ENCODE measurements around the gene EHD2. TPM values are rescaled to one million over a fixed set of nuclear protein-coding genes. Genes with fewer than 3 reads are reported as not detected.

The EHD2 gene
- total RNA-seq, 1 experiment from 2014 or later = 0.11 TPM

GRCh38 chr19:47693903-47694302, 19.3 kb upstream of the EHD2 start:
- BruUV-seq (replicated peaks) = no TSS peak
- DNase-seq (no peak), ATAC-seq (no peak)
- Histone ChIP-seq H3K4me1 (ENCODE audit: insufficient read depth, low read length) (0 out of 2 replicates have a peak, but pooled peaks cover 3% of the 10 kb centered on the region), H3K27ac (ENCODE audit: low read length) (no peak overlapping the region), H4K20me1 (ENCODE audit: low read length) (no peaks in the 10 kb centered on the region), H3K9ac (ENCODE audit: low read length) (no peak overlapping the region), H3F3A (ENCODE audit: low read length, unreplicated experiment) (no peaks in the 10 kb centered on the region), H3K27me3 (ENCODE audit: low read length) (no peaks in the 10 kb centered on the region), H3K9me2 (replicated peaks; ENCODE audit: low read length) (no peaks in the 10 kb centered on the region), H3K4me2 (ENCODE audit: low read length) (no peak overlapping the region), H2AFZ (ENCODE audit: low read length) (no peak overlapping the region), H3K4me3 (ENCODE audit: low read length) (no peak overlapping the region), H3K79me2 (ENCODE audit: low read length) (no peaks in the 10 kb centered on the region), H3K9me3 (ENCODE audit: low read length) (no peaks in the 10 kb centered on the region), H3K36me3 (ENCODE audit: low read depth, low read length) (no peaks in the 10 kb centered on the region)
- ChIA-PET CTCF (no interaction called here), POLR2A (ENCODE audit: unreplicated experiment) (no interaction called here)
- intact Hi-C loops (cut with micrococcal nuclease) = loop anchor here (10.0 kb wide), 1 partner anchor 179 kb away; the partner anchor contains the start of gene NAPA
- TF ChIP-seq CTCF (conservative IDR thresholded peaks at IDR 0.05; ENCODE audit: low read depth, low read length) (no peak), EZH2 (IDR thresholded peaks at IDR 0.05; ENCODE audit: low read length, unreplicated experiment) (no peak), EZH2phosphoT487 (IDR thresholded peaks at IDR 0.05; ENCODE audit: borderline replicate concordance, low read length) (no peak)

- ChIA-PET POLR2A (ENCODE audit: unreplicated experiment) (no interaction called here), CTCF (no interaction called here)
- H3K9me2 ChIP-seq (replicated peaks; ENCODE audit: low read length) = no peaks in the 10 kb centered on the region
- H3K4me2 ChIP-seq (ENCODE audit: low read length) = no peak overlapping the region
- no peak overlapping the region for H2AFZ ChIP-seq (ENCODE audit: low read length)
- no peaks in the 10 kb centered on the region for H3K36me3 ChIP-seq (ENCODE audit: low read depth, low read length)
- no TSS peak for BruUV-seq (replicated peaks)
- H4K20me1 ChIP-seq (ENCODE audit: low read length) = no peaks in the 10 kb centered on the region
- H3K27ac ChIP-seq (ENCODE audit: low read length) = no peak overlapping the region
- TF ChIP-seq CTCF (conservative IDR thresholded peaks at IDR 0.05; ENCODE audit: low read depth, low read length) = no peak
- TF ChIP-seq EZH2phosphoT487 (IDR thresholded peaks at IDR 0.05; ENCODE audit: borderline replicate concordance, low read length) = no peak
- no peak for TF ChIP-seq EZH2 (IDR thresholded peaks at IDR 0.05; ENCODE audit: low read length, unreplicated experiment)
- H3K27me3 ChIP-seq (ENCODE audit: low read length) = no peaks in the 10 kb centered on the region
- no peaks in the 10 kb centered on the region for H3F3A ChIP-seq (ENCODE audit: low read length, unreplicated experiment)
- no peaks in the 10 kb centered on the region for H3K9me3 ChIP-seq (ENCODE audit: low read length)
- no peaks in the 10 kb centered on the region for H3K79me2 ChIP-seq (ENCODE audit: low read length)
- intact Hi-C loops (cut with micrococcal nuclease) = loop anchor here (10.0 kb wide), 1 partner anchor 180 kb away; the partner anchor contains the start of gene NAPA
- H3K4me1 ChIP-seq (ENCODE audit: insufficient read depth, low read length) = 0 out of 2 replicates have a peak, but pooled peaks cover 3% of the 10 kb centered on the region
- ATAC-seq = no peak
- H3K9ac ChIP-seq (ENCODE audit: low read length) = no peak overlapping the region
- no peak for DNase-seq
- H3K4me3 ChIP-seq (ENCODE audit: low read length) = no peak overlapping the region
Observed at GRCh38 chr19:47694466-47695273, 18.6 kb upstream of the EHD2 start.
